SU-DHL-6 (cell line): ENCODE measurements around the gene SLC16A8.

Experiments
- H2AFZ ChIP-seq: fragments of 200-600 bp; sonication (generic); 2 replicates; pipeline ENCODE4 v1.6.1; 2014; ENCODE audit warnings: low read depth, mild to moderate bottlenecking, moderate library complexity, mixed read lengths, antibody characterized with exemption, low read length; ENCODE audit not compliant: severe bottlenecking
- H3F3A ChIP-seq: fragments of 200-600 bp; shearing (Covaris generic); 2 replicates; pipeline ENCODE4 v1.6.0; 2016; ENCODE audit warnings: antibody characterized with exemption, mild to moderate bottlenecking; ENCODE audit not compliant: insufficient read depth
- H3K27ac ChIP-seq: fragments of 200-600 bp; sonication (generic); 2 replicates; pipeline ENCODE4 v1.5.1; 2016; ENCODE audit warnings: low read depth, mild to moderate bottlenecking, low read length, moderate library complexity, mixed read lengths
- H3K27me3 ChIP-seq: fragments of 200-600 bp; sonication (generic), shearing (Covaris generic); 2 replicates; pipeline ENCODE4 v1.6.0; 2014; ENCODE audit warnings: mild to moderate bottlenecking, low read length
- H3K36me3 ChIP-seq: fragments of 200-600 bp; sonication (generic); 2 replicates; pipeline ENCODE4 v1.6.1; 2014; ENCODE audit warnings: mild to moderate bottlenecking, low read length, mixed read lengths
- H3K4me2 ChIP-seq: fragments of 300-600, 200-600 bp; shearing (Covaris generic), sonication (generic); 2 replicates; pipeline ENCODE4 v1.6.0; 2014; ENCODE audit warnings: low read length, low read depth, mild to moderate bottlenecking; ENCODE audit not compliant: poor library complexity, severe bottlenecking
- H3K4me3 ChIP-seq: fragments of 200-600 bp; sonication (generic); 2 replicates; pipeline ENCODE4 v1.5.1; 2014; ENCODE audit warnings: antibody characterized with exemption, low read length, mild to moderate bottlenecking, mixed read lengths; ENCODE audit not compliant: insufficient read depth, poor library complexity, severe bottlenecking
- H3K79me2 ChIP-seq: fragments of 200-600 bp; sonication (generic); 2 replicates; pipeline ENCODE4 v1.6.1; 2014; ENCODE audit warnings: mild to moderate bottlenecking, low read length, moderate library complexity; ENCODE audit not compliant: insufficient read depth
- H3K9ac ChIP-seq: fragments of 200-600 bp; sonication (generic); 2 replicates; pipeline ENCODE4 v1.7.0; 2014; ENCODE audit warnings: mild to moderate bottlenecking, low read length
- H3K9me2 ChIP-seq: fragments of 200-600 bp; sonication (generic); replicated peaks from 2 replicates; pipeline ENCODE4 v1.6.1; 2014; ENCODE audit warnings: low read length; ENCODE audit not compliant: insufficient read depth
- H3K9me3 ChIP-seq: fragments of 200-600 bp; sonication (generic); 2 replicates; pipeline ENCODE4 v1.6.1; 2014; ENCODE audit warnings: low read length, mixed read lengths; ENCODE audit not compliant: insufficient read depth
- H4K20me1 ChIP-seq: fragments of 200-600 bp; sonication (generic); 2 replicates; pipeline ENCODE4 v1.6.1; 2014; ENCODE audit warnings: low read depth, mild to moderate bottlenecking, antibody characterized with exemption, low read length, moderate library complexity, mixed read lengths
- CTCF ChIP-seq: fragments of 200-600 bp; sonication (generic); IDR thresholded peaks from one replicate; pipeline ENCODE4 v1.5.1; 2017; ENCODE audit warnings: antibody characterized with exemption, mild to moderate bottlenecking, low read length, moderate library complexity; ENCODE audit not compliant: insufficient read depth, poor library complexity, severe bottlenecking
- EZH2phosphoT487 ChIP-seq: fragments of 200-600 bp; sonication (generic), shearing (Covaris generic); conservative IDR thresholded peaks from 2 replicates; pipeline ENCODE4 v1.6.1; 2018; ENCODE audit warnings: mild to moderate bottlenecking, antibody characterized with exemption, low read length, moderate library complexity, mixed read lengths

SLC16A8 gene

GRCh38 chr22:38109371-38110001 is 25.5 kb upstream of the SLC16A8 start:
- no peaks in the 10 kb centered on the region for H3K79me2 ChIP-seq
- no peaks in the 10 kb centered on the region for H4K20me1 ChIP-seq
- no peaks in the 10 kb centered on the region for H3K36me3 ChIP-seq
- TF ChIP-seq CTCF (no peak), EZH2phosphoT487 (no peak)
- H3K4me3 ChIP-seq: no peak overlapping the region
- H3K9ac ChIP-seq: no peak overlapping the region
- no peaks in the 10 kb centered on the region for H3F3A ChIP-seq
- H2AFZ ChIP-seq: no peak overlapping the region
- H3K9me2 ChIP-seq: no peaks in the 10 kb centered on the region
- no peaks in the 10 kb centered on the region for H3K27me3 ChIP-seq
- no peaks in the 10 kb centered on the region for H3K9me3 ChIP-seq
- H3K27ac ChIP-seq: no peak overlapping the region
- H3K4me2 ChIP-seq: no peak overlapping the region

DNA sequence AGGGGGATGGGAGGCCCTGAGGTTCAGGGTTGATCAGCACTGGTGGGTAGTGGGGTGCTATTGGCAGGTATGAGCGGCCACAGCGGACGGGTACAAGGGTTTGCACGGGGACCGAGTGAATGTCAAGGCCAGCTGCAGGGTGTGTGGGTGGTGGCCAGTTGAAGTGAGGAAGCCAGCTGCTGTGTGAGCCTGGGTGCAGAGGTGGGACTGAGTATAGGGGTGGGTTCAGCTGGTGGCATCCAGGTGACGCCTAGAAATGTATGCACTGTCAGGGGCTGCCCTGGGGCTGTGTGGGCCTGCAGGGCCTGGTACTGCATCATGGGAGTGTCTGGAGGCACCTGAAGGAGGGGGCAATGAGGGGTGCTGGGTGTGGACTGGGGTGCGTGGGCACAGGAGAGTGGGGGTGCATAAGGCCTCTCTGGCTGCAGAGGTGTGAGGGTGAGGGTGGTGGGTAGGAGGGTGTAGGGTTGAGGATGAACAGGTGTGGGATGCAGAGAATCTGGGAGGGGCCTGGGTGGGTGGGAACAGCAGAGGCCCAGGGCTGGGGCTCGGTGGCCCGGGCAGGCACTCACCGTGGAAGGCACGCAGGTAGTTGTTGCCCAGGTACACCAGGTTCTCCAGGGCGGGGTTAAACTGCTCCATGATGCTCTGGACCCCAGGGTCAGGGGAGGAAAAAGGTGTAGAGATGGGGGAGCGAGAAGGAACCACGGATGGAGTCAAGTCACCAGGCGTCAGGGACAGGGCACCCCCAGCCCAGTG is 24.8 kb upstream of the SLC16A8 start:
- Histone ChIP-seq H3K9me3 (no peaks in the 10 kb centered on the region), H3K4me3 (no peak overlapping the region), H3K36me3 (no peaks in the 10 kb centered on the region), H2AFZ (no peak overlapping the region), H3F3A (peaks cover 2% of the 10 kb centered on the region; the same call in 1 of the 2 replicates), H3K27me3 (no peaks in the 10 kb centered on the region), H3K27ac (no peak overlapping the region), H3K9me2 (no peaks in the 10 kb centered on the region), H3K4me2 (no peak overlapping the region), H3K79me2 (no peaks in the 10 kb centered on the region), H4K20me1 (no peaks in the 10 kb centered on the region), H3K9ac (no peak overlapping the region)
- TF ChIP-seq CTCF (no peak), EZH2phosphoT487 (no peak)

DNA sequence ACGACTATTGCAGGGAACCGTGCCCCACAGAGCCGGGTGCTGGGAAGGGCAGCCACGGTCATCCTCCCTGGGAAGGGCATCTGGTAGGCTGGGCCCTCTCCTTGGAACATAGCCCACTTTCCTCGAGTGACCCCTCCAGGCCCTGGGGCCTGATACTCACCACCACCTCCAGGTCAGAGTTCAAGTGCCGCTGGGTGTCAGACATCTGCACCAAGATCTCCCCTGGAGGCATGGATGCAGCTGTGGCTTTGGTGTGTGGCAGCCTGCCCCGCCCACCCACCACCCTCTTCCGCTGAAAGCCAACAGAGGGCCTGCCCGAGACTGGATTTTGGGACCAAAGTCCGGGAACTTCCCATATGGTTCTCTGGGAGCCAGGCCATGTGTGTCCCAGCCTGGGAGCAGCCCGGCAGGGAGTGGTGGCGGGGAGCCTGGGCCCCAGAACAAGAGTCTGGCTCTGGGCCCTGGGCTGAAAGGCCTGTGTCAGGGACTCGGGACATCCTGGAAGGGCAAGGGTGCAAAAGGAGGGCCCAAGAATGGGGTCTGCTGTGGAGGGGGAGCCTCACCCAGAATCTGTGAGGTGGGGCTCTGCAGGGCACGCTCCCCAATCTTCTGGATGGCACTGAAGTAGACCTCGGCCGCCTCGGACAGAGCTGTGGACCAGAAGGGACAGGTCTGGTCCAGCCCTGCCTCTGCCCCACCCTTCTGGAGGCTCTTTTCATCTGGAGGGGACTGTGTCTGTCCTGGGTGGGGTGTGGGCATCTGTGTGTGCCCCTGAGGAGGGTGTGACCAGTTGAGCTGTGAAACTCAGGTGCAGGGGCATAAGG is 23.9 kb upstream of the SLC16A8 start:
- no peak overlapping the region for H3K9ac ChIP-seq
- H3K27me3 ChIP-seq: no peaks in the 10 kb centered on the region
- no peak overlapping the region for H3K27ac ChIP-seq
- TF ChIP-seq EZH2phosphoT487: no peak
- no peak for TF ChIP-seq CTCF
- peaks cover 2% of the 10 kb centered on the region; the same call in 1 of the 2 replicates for H3F3A ChIP-seq
- H3K4me3 ChIP-seq: no peak overlapping the region
- H3K36me3 ChIP-seq: no peaks in the 10 kb centered on the region
- H3K9me3 ChIP-seq: no peaks in the 10 kb centered on the region
- no peak overlapping the region for H2AFZ ChIP-seq
- H3K9me2 ChIP-seq: no peaks in the 10 kb centered on the region
- H3K79me2 ChIP-seq: no peaks in the 10 kb centered on the region
- no peak overlapping the region for H3K4me2 ChIP-seq
- no peaks in the 10 kb centered on the region for H4K20me1 ChIP-seq
